Spinal cord (tissue), 10 donors: ENCODE results near the gene KIF26A. TPM values are rescaled to one million over a fixed set of nuclear protein-coding genes. Genes with fewer than 3 reads are reported as not detected.

Experiments used
- DNase-seq, 6 donors: peaks; one replicate each; pipeline versions ENCODE4 v3.0.0 to v3.0.0-alpha.2; 2013 to 2015; ENCODE audit warnings: low spot score in 6 of 6, low read depth in 4 of 6
- H3K27ac ChIP-seq: one replicate; pipeline ENCODE4 v1.5.1; 2013; ENCODE audit warnings: low read depth, low read length, control low read depth
- H3K27me3 ChIP-seq: one replicate; pipeline ENCODE4 v1.6.1; 2013; ENCODE audit warnings: low read length; ENCODE audit not compliant: control insufficient read depth, insufficient read depth
- H3K36me3 ChIP-seq: one replicate; pipeline ENCODE4 v1.6.1; 2013; ENCODE audit warnings: low read length; ENCODE audit not compliant: control insufficient read depth, insufficient read depth
- H3K4me1 ChIP-seq: one replicate; pipeline ENCODE4 v1.6.1; 2013; ENCODE audit warnings: low read length; ENCODE audit not compliant: control insufficient read depth, insufficient read depth
- H3K4me3 ChIP-seq: one replicate; pipeline ENCODE4 v1.5.1; 2013; ENCODE audit warnings: low read depth, low read length, control low read depth
- H3K9me3 ChIP-seq: one replicate; pipeline ENCODE4 v1.6.1; 2013; ENCODE audit warnings: low read length; ENCODE audit not compliant: control insufficient read depth, insufficient read depth
- WGBS: methylation state at CpG from one replicate; pipeline ENCODE4 v1.1.5; 2013; ENCODE audit warnings: missing lambda C conversion rate; ENCODE audit not compliant: insufficient coverage; 5-methylcytosine and 5-hydroxymethylcytosine counted together
- polyA plus RNA-seq, 2 donors: library from polyadenylated mRNA; unstranded; fragments of 120-200 nt; gene quantifications; one replicate each; pipeline ENCODE4 v1.2.1, GENCODE V29; 2013; ENCODE audit not compliant: insufficient read length in 2 of 2
- total RNA-seq, 2 donors: library from RNA; depleted of rRNA in 1 of 2; stranded (reverse); fragments of 120-200 nt in 1 of 2; fragments of >200 nt in 1 of 2; gene quantifications; one replicate each; pipeline versions ENCODE4 v1.2.3 to v1.2.4, GENCODE V29; 2013 to 2014
- donor health status: healthy.

The KIF26A gene
- total and polyA plus RNA-seq, 4 donors: 4.3 to 15.5 (median 10.0) TPM

GRCh38 chr14:104181761-104182530, 43.6 kb downstream of the KIF26A start:
- H3K27me3 ChIP-seq: no peaks in the 10 kb centered on the region
- H3K9me3 ChIP-seq: no peaks in the 10 kb centered on the region
- WGBS: 83% methylated on average over 27 of the region's 27 CpGs

DNA sequence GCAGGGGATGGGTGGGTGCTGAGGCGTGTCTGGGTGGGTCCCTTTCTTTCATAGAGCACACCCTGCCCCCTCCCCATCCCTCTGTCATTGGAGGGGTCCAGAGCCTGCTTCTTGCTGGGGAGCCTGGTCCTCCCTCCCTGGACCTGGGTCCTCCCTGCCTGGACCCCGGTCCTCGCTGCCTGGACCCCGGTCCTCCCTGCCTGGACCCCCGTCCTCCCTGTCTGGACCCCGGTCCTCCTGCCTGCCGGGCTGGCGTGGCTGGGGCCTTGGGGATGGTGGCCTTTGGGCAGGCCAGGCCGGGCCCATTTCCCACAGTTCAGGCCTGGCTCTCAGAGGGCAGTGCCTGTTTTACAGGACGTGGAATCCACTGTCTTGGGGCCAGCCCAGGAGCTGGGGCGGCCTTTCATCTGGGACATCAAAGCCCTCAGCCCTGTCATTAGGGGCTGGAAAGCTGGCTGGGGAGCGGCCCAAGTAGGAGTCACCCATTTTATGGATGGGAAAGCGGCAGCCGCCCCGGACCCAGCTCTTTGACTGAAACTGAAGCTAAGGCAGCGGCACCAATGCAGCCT, 44.6 kb downstream of the KIF26A start:
- peaks cover 25% of the 10 kb centered on the region for H3K36me3 ChIP-seq
- H3K27ac ChIP-seq: no peak overlapping the region
- no peaks in the 10 kb centered on the region for H3K9me3 ChIP-seq
- peaks cover 20% of the 10 kb centered on the region for H3K4me1 ChIP-seq
- no peak overlapping the region for H3K4me3 ChIP-seq
- 92% methylated on average over 15 of the region's 16 CpGs for WGBS
- H3K27me3 ChIP-seq: no peaks in the 10 kb centered on the region
- DNase-seq: no peak

More at GRCh38 chr14:104181761-104182530, 43.6 kb downstream of the KIF26A start:
- Histone ChIP-seq H3K27ac (no peak overlapping the region), H3K4me1 (peaks cover 21% of the 10 kb centered on the region), H3K4me3 (no peak overlapping the region), H3K36me3 (peaks cover 33% of the 10 kb centered on the region)
- no peak for DNase-seq

GRCh38 chr14:104183796-104184195, 45.4 kb downstream of the KIF26A start:
- no peaks in the 10 kb centered on the region for H3K27me3 ChIP-seq
- H3K36me3 ChIP-seq: peaks cover 18% of the 10 kb centered on the region
- DNase-seq: no peak
- no peak overlapping the region for H3K27ac ChIP-seq
- WGBS: 87% methylated on average over 13 of the region's 13 CpGs
- H3K9me3 ChIP-seq: no peaks in the 10 kb centered on the region
- no peak overlapping the region for H3K4me3 ChIP-seq
- H3K4me1 ChIP-seq: peaks cover 21% of the 10 kb centered on the region

DNA sequence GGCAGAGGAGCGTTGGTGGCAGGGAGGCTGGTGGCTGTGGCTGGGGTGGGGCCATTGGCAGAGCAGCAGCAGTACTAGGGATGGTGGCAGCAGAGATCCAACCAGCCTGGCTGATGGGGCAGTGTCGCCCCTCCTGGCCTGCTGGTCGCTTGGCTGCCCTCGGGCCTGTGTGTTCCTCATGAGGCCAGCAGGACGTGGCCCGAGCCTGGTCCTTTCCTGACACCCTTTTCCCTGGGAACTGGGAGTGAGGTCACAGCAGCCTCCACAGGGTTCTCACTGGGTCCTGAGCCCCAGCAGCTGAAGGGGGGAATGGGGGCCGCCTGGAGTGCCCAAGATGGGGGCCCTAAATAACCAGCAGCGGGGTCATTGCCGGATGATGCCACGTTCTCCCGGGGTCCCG, 46.1 kb downstream of the KIF26A start:
- H3K4me3 ChIP-seq: no peak overlapping the region
- peaks cover 2% of the 10 kb centered on the region for H3K27me3 ChIP-seq
- H3K27ac ChIP-seq: no peak overlapping the region
- DNase-seq: no peak
- 90% methylated on average over 12 of the region's 12 CpGs for WGBS
- no peaks in the 10 kb centered on the region for H3K9me3 ChIP-seq
- H3K4me1 ChIP-seq: peaks cover 21% of the 10 kb centered on the region
- H3K36me3 ChIP-seq: peaks cover 11% of the 10 kb centered on the region

GRCh38 chr14:104184911-104185499, 46.6 kb downstream of the KIF26A start:
- WGBS: 78% methylated on average over 16 of the region's 20 CpGs
- Histone ChIP-seq H3K4me1 (peaks cover 24% of the 10 kb centered on the region), H3K27ac (peak overlapping the region; percentile 15), H3K36me3 (peaks cover 9% of the 10 kb centered on the region), H3K4me3 (no peak overlapping the region), H3K27me3 (peaks cover 2% of the 10 kb centered on the region), H3K9me3 (no peaks in the 10 kb centered on the region)
- DNase-seq: no peak

DNA sequence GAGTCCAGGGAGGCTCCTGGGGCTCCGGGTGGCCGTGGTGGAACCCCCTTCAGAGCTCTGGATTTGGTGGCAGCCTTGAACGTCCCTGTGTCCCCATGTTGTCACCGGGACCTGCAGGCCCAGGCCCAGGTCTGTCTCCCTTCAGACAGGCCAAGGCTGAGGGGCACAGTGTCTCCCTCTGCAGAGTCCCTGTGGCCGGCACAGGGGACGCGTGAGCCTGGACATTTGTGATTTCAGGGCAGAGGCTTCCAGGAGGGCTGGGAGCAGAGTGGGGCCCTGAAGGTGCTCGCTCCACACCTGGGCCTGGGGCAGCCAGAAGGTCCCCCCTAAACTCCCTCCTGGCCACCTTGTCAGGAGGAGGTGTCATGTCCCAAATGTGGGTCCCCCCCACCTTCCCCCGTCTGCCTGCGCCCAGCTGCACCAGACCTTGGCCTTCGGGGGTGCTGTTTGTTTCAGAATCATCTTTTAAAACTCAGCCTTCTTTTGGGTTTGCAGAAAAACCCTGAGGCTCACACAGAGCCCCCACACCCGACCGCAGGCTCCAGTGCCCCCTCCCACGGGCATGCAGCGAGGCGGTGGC, 47.6 kb downstream of the KIF26A start:
- no peak overlapping the region for H3K27ac ChIP-seq
- 79% methylated on average over 15 of the region's 16 CpGs for WGBS
- peaks cover 5% of the 10 kb centered on the region for H3K36me3 ChIP-seq
- H3K4me3 ChIP-seq: no peak overlapping the region
- peaks cover 2% of the 10 kb centered on the region for H3K27me3 ChIP-seq
- no peak for DNase-seq
- peaks cover 23% of the 10 kb centered on the region for H3K4me1 ChIP-seq
- H3K9me3 ChIP-seq: no peaks in the 10 kb centered on the region

DNA sequence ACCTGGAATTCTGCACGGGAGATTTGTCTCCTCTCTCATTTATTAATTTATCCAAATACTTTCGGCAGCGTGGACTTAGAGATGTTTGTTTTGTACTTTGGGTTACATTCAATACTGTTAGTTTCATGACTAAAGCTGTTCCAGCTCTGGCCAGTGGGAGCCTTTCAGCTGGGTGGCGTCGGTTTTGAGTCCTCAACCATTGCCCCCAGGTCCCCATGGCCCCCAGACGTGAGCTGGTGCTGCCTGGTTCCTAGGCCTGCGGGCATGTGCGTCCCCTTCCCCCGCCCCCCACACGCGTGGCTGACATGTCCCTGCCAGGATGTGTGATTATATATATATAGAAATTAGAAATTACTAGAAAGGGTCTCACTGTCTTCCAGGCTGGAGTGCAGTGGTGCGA, 48.2 kb downstream of the KIF26A start:
- H3K27ac ChIP-seq: no peak overlapping the region
- no peak for DNase-seq
- no peak overlapping the region for H3K4me3 ChIP-seq
- 80% methylated on average over 2 of the region's 12 CpGs for WGBS
- peaks cover 2% of the 10 kb centered on the region for H3K27me3 ChIP-seq
- peaks cover 23% of the 10 kb centered on the region for H3K4me1 ChIP-seq
- no peaks in the 10 kb centered on the region for H3K9me3 ChIP-seq
- H3K36me3 ChIP-seq: peaks cover 5% of the 10 kb centered on the region

- Histone ChIP-seq H3K27ac (no peak overlapping the region), H3K27me3 (peaks cover 2% of the 10 kb centered on the region), H3K4me3 (no peak overlapping the region), H3K36me3 (no peaks in the 10 kb centered on the region), H3K4me1 (peaks cover 23% of the 10 kb centered on the region), H3K9me3 (no peaks in the 10 kb centered on the region)
- no peak for DNase-seq
- WGBS: 83% methylated on average over 24 of the region's 27 CpGs
Measured at GRCh38 chr14:104187121-104187889, 48.9 kb downstream of the KIF26A start.
